ENCODE data around the gene C2orf92.

DNA sequence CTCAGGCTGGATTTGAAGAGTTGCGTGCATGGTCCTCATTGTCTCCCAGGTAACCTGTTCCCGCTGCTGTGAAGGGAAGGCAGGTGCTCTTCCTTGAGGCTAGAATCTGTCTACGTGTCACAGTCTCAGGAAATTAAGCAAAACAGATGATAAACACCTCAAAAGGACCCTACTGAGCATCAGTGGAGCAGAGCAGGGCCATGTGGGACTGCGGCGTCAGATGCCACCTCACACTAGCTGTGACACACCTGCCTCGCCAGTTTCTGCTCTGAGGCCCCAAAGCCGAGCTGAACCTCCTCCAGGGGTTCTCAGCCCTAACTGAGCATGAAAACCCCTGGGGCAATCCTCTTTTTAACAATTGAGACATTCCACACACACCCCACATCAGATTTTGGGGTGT is 2.0 kb downstream of the C2orf92 start:
- TF ChIP-seq, protein P1, sequence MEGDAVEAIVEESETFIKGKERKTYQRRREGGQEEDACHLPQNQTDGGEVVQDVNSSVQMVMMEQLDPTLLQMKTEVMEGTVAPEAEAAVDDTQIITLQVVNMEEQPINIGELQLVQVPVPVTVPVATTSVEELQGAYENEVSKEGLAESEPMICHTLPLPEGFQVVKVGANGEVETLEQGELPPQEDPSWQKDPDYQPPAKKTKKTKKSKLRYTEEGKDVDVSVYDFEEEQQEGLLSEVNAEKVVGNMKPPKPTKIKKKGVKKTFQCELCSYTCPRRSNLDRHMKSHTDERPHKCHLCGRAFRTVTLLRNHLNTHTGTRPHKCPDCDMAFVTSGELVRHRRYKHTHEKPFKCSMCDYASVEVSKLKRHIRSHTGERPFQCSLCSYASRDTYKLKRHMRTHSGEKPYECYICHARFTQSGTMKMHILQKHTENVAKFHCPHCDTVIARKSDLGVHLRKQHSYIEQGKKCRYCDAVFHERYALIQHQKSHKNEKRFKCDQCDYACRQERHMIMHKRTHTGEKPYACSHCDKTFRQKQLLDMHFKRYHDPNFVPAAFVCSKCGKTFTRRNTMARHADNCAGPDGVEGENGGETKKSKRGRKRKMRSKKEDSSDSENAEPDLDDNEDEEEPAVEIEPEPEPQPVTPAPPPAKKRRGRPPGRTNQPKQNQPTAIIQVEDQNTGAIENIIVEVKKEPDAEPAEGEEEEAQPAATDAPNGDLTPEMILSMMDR (IDR thresholded peaks at IDR 0.05), result no peak
- TF ChIP-seq POLR2A (IDR thresholded peaks at IDR 0.05) (no peak), POLR2AphosphoS5 (IDR thresholded peaks at IDR 0.05; ENCODE audit: insufficient read depth in 1 of 2, low read depth in 1 of 2) (no peak)

Measured in vagina (tissue), 2 donors.